Sigmoid colon (tissue), 4 donors: ENCODE measurements around the gene NUMA1.

Experiments used
- EP300 ChIP-seq, 4 donors: sonication (generic); formaldehyde crosslinking; IDR thresholded peaks; one replicate each; pipeline ENCODE4 v1.6.1; 2017; ENCODE audit warnings: antibody characterized with exemption in 4 of 4
- POLR2A ChIP-seq, 2 donors: fragments of 450-650 bp; IDR thresholded peaks; one replicate each; pipeline ENCODE4 v1.6.1; 2016; ENCODE audit warnings: antibody characterized with exemption in 2 of 2, mild to moderate bottlenecking in 2 of 2, moderate library complexity in 2 of 2
- POLR2AphosphoS5 ChIP-seq, 4 donors: sonication (generic); formaldehyde crosslinking; IDR thresholded peaks; one replicate each; pipeline ENCODE4 v1.6.1; 2017; ENCODE audit warnings: antibody characterized with exemption in 4 of 4
- TF ChIP-seq, protein P1 (sequence below), 4 experiments: fragments of 450-650 bp in 3 of 4; fragments of 200-600 bp in 1 of 4; IDR thresholded peaks; one replicate each; pipeline ENCODE4 v1.5.1; 2016 to 2019; ENCODE audit warnings: antibody characterized with exemption in 4 of 4, mild to moderate bottlenecking in 3 of 4, moderate library complexity in 2 of 4

DNA sequence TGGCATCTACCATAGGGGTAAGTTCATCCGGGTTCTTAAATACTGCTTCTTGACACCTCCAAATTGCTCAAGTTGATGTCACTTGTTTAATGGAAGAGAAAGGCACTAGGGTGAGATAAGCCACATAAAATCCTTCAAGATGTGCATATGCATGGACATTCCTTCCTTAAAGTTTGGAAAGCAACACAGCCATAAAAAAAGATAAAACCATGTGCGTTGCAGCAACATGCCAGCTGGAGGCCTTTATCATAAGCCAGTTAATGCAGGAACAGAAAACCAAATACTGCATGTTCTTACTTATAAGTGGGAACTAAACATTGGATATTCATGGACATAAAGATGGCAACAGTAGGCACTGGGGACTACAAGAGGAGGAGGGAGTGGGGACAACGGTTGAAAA is 89.6 kb downstream of the NUMA1 start:
- TF ChIP-seq POLR2A (IDR thresholded peaks at IDR 0.05): no peak
- TF ChIP-seq, protein P1, sequence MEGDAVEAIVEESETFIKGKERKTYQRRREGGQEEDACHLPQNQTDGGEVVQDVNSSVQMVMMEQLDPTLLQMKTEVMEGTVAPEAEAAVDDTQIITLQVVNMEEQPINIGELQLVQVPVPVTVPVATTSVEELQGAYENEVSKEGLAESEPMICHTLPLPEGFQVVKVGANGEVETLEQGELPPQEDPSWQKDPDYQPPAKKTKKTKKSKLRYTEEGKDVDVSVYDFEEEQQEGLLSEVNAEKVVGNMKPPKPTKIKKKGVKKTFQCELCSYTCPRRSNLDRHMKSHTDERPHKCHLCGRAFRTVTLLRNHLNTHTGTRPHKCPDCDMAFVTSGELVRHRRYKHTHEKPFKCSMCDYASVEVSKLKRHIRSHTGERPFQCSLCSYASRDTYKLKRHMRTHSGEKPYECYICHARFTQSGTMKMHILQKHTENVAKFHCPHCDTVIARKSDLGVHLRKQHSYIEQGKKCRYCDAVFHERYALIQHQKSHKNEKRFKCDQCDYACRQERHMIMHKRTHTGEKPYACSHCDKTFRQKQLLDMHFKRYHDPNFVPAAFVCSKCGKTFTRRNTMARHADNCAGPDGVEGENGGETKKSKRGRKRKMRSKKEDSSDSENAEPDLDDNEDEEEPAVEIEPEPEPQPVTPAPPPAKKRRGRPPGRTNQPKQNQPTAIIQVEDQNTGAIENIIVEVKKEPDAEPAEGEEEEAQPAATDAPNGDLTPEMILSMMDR (IDR thresholded peaks at IDR 0.05): no peak
- TF ChIP-seq POLR2AphosphoS5 (IDR thresholded peaks at IDR 0.05): no peak
- no peak for TF ChIP-seq EP300 (IDR thresholded peaks at IDR 0.05)
